ENCODE data around the gene ILK.

ILK gene

GRCh38 chr11:6574816-6575715, 28.5 kb upstream of the ILK start:
- FAIRE-seq = no peak

GRCh38 chr11:6576471-6577373, 26.9 kb upstream of the ILK start:
- no peak for FAIRE-seq

- no peak for FAIRE-seq
Observed at GRCh38 chr11:6578134-6578533, 25.4 kb upstream of the ILK start.

- FAIRE-seq = no peak
Observed at GRCh38 chr11:6579681-6580080, 23.9 kb upstream of the ILK start.

DNA sequence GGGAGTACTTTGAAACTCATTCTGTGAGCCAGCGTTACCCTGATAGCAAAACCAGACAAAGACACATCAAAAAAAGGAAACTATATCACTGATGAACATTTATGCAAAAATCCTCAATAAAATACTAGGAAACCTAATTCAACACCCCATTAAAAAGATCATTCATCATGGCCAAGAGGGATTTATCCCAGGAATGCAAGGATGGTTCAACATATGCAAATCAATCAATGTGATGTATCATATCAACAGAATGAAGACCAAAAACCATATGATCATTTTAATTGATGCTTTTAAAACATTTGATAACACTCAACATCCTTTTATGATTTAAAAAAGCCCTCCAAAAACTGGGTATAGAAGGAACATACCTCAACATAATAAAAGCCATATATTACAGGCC, 20.0 kb upstream of the ILK start:
- no peak for FAIRE-seq

- FAIRE-seq = no peak
Observed at GRCh38 chr11:6584528-6584927, 19.0 kb upstream of the ILK start.

- no peak for FAIRE-seq
Observed at GRCh38 chr11:6586434-6587359, 16.9 kb upstream of the ILK start.

- FAIRE-seq = no peak
Observed at GRCh38 chr11:6587360-6587953, 16.1 kb upstream of the ILK start.

GRCh38 chr11:6588018-6588417, 15.6 kb upstream of the ILK start:
- FAIRE-seq = peak; percentile 21

- FAIRE-seq = no peak
Observed at GRCh38 chr11:6594142-6594768, 9.3 kb upstream of the ILK start.

DNA sequence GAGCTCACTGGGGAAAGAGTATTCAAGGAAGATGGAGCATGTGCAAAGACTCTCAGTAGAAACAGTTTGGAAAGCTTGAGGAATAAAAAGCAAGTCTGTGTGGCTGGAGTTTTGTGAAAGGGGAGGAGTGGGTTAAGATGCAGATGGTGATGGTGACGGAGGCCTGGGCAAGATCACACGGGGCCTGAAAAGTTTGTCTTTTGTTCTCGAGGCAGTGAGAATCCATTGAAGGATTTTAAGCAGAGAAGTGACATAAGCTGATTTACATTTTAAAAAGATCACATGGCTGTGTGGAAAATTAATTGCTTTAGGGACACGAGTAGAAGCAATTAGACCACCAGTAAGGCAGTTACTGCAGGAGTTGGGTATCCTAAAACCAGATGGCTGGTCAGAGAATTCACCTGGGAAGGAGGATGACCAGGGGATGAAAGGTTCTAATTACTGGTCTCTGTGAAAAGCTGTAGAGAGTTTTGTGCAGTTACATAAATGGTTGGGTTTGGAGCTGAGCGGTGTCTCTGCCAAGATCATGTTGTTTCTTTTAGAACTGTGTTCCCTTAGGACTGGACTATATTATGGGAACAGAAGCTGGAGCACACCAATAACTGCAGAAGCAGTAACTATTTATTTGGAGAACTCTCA, 7.2 kb upstream of the ILK start:
- FAIRE-seq = no peak

- no peak for FAIRE-seq
Observed at GRCh38 chr11:6598555-6598954, 5.0 kb upstream of the ILK start.

GRCh38 chr11:6599449-6599848, 4.1 kb upstream of the ILK start:
- no peak for FAIRE-seq

DNA sequence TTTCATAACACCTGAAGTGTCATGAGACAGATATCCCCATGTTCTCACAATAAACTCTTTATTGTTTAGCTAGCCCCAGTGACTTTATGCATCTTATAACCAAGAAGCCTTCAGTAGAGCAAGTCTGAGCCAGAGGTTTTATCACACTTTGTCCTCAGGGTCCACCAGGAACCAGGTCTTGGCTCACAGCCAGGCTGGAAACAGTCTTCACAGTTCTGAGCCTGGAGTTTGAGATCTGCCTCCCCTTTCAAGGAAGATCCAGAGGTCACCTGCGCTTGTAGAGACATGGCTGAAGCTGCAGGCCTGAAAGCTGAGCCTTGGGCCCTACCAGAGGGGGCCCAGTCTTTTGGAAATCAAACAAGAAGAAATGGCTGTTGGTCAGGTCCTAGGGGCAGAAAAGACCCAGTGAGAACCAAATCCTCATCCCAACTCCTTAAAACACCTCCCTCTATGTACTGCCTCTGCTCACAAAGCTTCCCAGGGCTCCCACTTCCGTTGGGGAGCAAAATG, 3.6 kb upstream of the ILK start:
- FAIRE-seq = no peak

DNA sequence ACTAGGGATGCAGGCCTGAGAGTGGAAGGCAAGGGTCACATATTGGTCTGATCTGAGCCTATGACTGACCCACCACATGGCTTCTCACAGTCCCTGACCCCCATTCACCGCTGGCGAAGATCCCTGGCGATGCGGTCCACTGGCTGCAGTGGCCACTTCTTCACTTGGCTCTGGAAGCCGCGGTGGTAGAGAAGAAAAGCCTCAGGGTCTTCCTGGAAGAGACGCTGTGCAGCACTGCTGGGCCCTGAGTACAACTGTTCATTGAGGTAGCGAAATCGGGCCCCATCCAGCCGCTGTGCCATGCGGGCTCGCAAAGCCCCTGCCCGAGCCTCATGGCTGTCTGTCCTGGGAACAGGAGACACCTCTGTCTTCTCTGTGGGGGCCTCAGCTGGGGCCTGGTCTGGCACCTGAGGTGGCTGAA, 2.5 kb upstream of the ILK start:
- no peak for FAIRE-seq

DNA sequence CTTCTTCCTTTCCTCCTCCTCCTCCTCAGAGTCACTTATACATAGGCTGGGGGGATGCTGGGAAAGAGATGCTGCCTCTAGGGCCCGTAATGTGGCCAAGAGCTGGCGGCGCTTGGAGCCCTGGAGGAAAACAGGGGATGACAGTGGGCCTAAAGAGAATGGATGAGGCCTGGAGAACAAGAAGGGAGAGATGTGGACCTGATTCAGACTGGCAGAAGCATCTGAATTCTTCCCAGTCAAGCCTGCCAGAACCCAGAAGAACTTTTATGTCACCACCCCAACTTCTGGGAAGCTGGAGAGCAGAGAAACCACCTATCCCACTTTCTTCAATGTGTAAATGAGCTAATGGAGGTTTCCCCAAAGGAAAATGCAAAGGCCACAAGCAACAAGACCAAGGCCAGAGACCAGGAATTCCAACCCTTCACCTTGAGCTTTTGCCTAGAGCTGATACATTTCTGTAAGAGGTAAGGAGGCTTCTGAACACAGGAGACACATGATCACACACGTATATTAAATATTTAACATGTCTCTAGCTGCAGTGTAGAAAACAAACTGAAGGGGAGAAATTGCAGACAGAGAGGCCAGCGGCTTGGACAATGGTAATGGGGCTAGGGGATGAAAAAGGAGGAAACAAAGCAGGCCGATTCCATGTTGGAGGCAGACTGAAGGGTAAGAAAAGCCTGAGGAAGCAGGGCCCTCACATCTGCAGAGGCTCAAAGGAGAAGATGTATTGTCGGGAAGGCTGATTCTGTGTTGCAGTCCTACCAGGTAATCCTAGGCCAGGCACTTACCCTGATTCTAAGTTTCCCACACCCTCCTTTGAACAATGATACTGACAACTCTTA, 1.3 kb upstream of the ILK start:
- no peak for FAIRE-seq

DNA sequence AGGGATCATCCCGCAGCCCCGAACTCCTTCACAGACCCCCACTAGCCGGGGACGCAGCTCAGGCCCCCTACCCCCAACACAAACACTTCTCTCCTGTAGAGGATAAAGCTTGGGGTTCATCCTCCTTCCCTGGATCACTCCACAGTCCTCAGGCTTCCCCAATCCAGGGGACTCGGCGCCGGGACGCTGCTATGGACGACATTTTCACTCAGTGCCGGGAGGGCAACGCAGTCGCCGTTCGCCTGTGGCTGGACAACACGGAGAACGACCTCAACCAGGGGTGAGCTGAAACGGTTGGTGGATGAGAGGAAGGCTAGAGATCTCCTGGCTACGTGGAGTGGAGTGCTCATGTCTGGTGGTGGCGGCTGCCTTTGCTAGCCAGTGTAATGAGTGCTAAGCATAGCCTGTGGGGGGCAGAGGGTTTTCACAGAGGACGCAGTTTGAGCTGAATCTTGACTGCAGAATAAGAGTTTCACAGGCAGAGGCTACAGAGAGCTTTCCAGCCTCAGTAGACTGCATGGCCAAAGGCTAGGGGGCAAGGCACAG, 580 bp downstream of the ILK start:
- FAIRE-seq = no peak

- no peak for FAIRE-seq
Observed at GRCh38 chr11:6604790-6605189, 1.2 kb downstream of the ILK start.

DNA sequence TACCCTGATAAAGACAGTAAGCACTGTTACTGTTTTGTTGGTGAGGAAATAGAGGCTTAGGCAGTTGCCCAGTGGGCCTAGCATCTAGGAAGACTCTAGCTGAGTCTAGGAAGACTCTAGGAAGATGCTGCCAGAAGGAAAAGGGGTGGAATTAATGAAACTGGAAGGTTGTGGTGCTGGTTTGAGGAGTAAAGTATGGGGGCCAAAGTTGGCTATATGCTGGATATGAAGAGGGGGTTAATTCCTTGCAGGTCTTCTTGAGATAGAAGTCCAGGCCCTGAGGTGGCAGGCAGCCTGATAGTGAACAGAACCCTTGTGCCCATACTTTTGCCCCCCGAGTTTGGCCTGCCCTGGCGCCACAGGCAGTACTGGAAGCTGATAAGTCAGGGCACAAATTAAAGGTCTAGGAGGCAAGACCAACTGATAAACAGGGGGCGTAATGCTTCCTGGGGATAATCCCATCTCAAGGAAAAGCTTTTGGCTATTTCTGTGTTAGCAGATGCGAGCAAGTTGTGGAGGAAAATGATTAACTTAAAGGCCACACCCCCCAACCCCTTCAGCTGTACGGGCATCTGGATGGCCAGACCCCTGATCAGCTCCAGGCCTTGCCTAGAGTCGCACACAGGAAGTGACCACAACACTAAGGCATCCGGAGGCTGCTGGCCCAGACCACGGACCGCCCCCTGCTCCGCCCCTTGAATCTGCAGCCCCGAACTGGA, 3.1 kb downstream of the ILK start:
- FAIRE-seq = peak; percentile 91
